HCT116 (cell line): ENCODE results near the gene BCAP31. TPM values are rescaled to one million over a fixed set of nuclear protein-coding genes. Genes with fewer than 3 reads are reported as not detected.

ENCODE experiments used
- ATAC-seq: fragments of 200-7000 bp; cut with Tn5 transposase; 2 replicates; pipeline ENCODE4 v1.9.1; 2020; ENCODE audit warnings: mild to moderate bottlenecking, moderate library complexity
- BruUV-seq: library from RNA; stranded (reverse); fragments of 400-500 nt; replicated peaks from 2 replicates; lab custom pipeline; 2021; lab: Mats Ljungman, UMichigan
- CTCF ChIA-PET: fragments of 300-600 bp; sonication (Branson Sonifier 250); formaldehyde crosslinking; loops from one replicate; lab custom pipeline; 2021; ENCODE audit warnings: antibody characterized with exemption; lab: Charles Lee
- POLR2A ChIA-PET: fragments of 300-600, 350-600 bp; sonication (Branson Sonifier 250); formaldehyde crosslinking; loops from one replicate; lab custom pipeline; 2021; ENCODE audit warnings: antibody characterized with exemption; lab: Charles Lee
- RAD21 ChIA-PET, 2 experiments: fragments of 300-600 bp; sonication (Branson Sonifier 250); formaldehyde crosslinking; loops; one replicate each; lab custom pipeline; 2023; ENCODE audit warnings: low total read pairs in 2 of 2; ENCODE audit not compliant: uncharacterized antibody in 2 of 2, unreplicated experiment in 2 of 2, low non-redundant PET in 1 of 2; lab: Charles Lee
- DNase-seq: peaks from one replicate; pipeline ENCODE4 v3.0.0-alpha.2; 2010; ENCODE audit warnings: low read depth, low spot score
- H2AFZ ChIP-seq: fragments of 200-600 bp; shearing (Covaris generic), sonication (generic); 2 replicates; pipeline ENCODE4 v1.6.1; 2017; ENCODE audit warnings: low read depth, mixed run types, mixed read lengths, antibody characterized with exemption, low read length; ENCODE audit not compliant: poor library complexity, severe bottlenecking
- H3K27ac ChIP-seq: 2 replicates; pipeline ENCODE4 v1.5.1; 2012; ENCODE audit warnings: low read depth, low read length
- H3K27me3 ChIP-seq: fragments of 200-600 bp; sonication (generic); 2 replicates; pipeline ENCODE4 v1.6.1; 2016; ENCODE audit warnings: mixed run types, low read length, mixed read lengths; ENCODE audit not compliant: insufficient read depth
- H3K36me3 ChIP-seq, 2 experiments: fragments of 200-500 bp in 1 of 2; fragments of 200-600 bp in 1 of 2; sonication (Bioruptor generic) in 1 of 2; sonication (generic) in 1 of 2; 2 replicates each; pipeline versions ENCODE4 v1.5.1 to v1.6.1; 2014 to 2016; ENCODE audit warnings: low read length in 2 of 2, inconsistent platforms in 1 of 2, mixed read lengths in 1 of 2, mixed run types in 1 of 2; ENCODE audit not compliant: insufficient read depth in 2 of 2, control insufficient read depth in 1 of 2
- H3K4me1 ChIP-seq, 2 experiments: fragments of 200-600 bp in 1 of 2; sonication (generic) in 1 of 2; 2 replicates each; pipeline versions ENCODE4 v1.5.1 to v1.6.1; 2012 to 2017; ENCODE audit warnings: low read length in 2 of 2, inconsistent platforms in 1 of 2, mild to moderate bottlenecking in 1 of 2, mixed read lengths in 1 of 2, mixed run types in 1 of 2, moderate library complexity in 1 of 2; ENCODE audit not compliant: insufficient read depth in 2 of 2, control insufficient read depth in 1 of 2
- H3K4me2 ChIP-seq: fragments of 200-600 bp; sonication (generic); 2 replicates; pipeline ENCODE4 v1.6.1; 2017; ENCODE audit warnings: mixed run types, low read length, mixed read lengths
- H3K4me3 ChIP-seq, 2 experiments: fragments of 200-600 bp in 1 of 2; sonication (generic) in 1 of 2; replicated peaks in 1 of 2; 2 replicates each; pipeline ENCODE4 v1.5.1; 2011 to 2016; ENCODE audit warnings: low read length in 2 of 2, control low read depth in 1 of 2, low read depth in 1 of 2, mild to moderate bottlenecking in 1 of 2, mixed read lengths in 1 of 2, mixed run types in 1 of 2
- H3K79me2 ChIP-seq: fragments of 200-600 bp; sonication (generic); 2 replicates; pipeline ENCODE4 v1.6.1; 2017; ENCODE audit warnings: mild to moderate bottlenecking, mixed run types, low read length, moderate library complexity, mixed read lengths; ENCODE audit not compliant: insufficient read depth
- H3K9ac ChIP-seq: fragments of 200-600 bp; sonication (generic); 2 replicates; pipeline ENCODE4 v1.6.1; 2016; ENCODE audit warnings: low read length, mixed read lengths
- H3K9me2 ChIP-seq: fragments of 200-600 bp; sonication (generic), shearing (Covaris generic); 2 replicates; pipeline ENCODE4 v1.6.1; 2017; ENCODE audit warnings: mixed run types, mild to moderate bottlenecking, moderate library complexity; ENCODE audit not compliant: insufficient read depth
- H3K9me3 ChIP-seq, 2 experiments: fragments of 200-500 bp in 1 of 2; fragments of 200-600 bp in 1 of 2; sonication (Bioruptor generic) in 1 of 2; sonication (generic) in 1 of 2; 2 replicates each; pipeline ENCODE4 v1.6.1; 2014 to 2017; ENCODE audit warnings: low read length in 2 of 2, mixed read lengths in 2 of 2, inconsistent platforms in 1 of 2, low read depth in 1 of 2, mild to moderate bottlenecking in 1 of 2, mixed run types in 1 of 2, moderate library complexity in 1 of 2; ENCODE audit not compliant: control insufficient read depth in 1 of 2, insufficient read depth in 1 of 2
- H4K20me1 ChIP-seq: fragments of 200-600 bp; sonication (generic), shearing (Covaris generic); 2 replicates; pipeline ENCODE4 v1.6.1; 2017; ENCODE audit warnings: mixed run types, mild to moderate bottlenecking, moderate library complexity; ENCODE audit not compliant: insufficient read depth
- ATF3 ChIP-seq: IDR thresholded peaks from 2 replicates; pipeline ENCODE4 v1.6.1; 2012
- CTCF ChIP-seq, 3 experiments: fragments of 200-600 bp in 1 of 3; sonication (generic) in 1 of 3; IDR thresholded peaks in 2 of 3; conservative IDR thresholded peaks in 1 of 3; 2 replicates each; pipeline ENCODE4 v1.5.1; 2012 to 2017; ENCODE audit warnings: low read depth in 2 of 3, low read length in 2 of 3, antibody characterized with exemption in 1 of 3, borderline replicate concordance in 1 of 3, control low read depth in 1 of 3, mild to moderate bottlenecking in 1 of 3, mixed read lengths in 1 of 3, mixed run types in 1 of 3, moderate library complexity in 1 of 3; ENCODE audit not compliant: insufficient read depth in 1 of 3
- EGR1 ChIP-seq: IDR thresholded peaks from 2 replicates; pipeline ENCODE4 v1.6.1; 2012; ENCODE audit warnings: low read depth
- ELF1 ChIP-seq: IDR thresholded peaks from 2 replicates; pipeline ENCODE4 v1.6.1; 2012; ENCODE audit warnings: low read depth, borderline replicate concordance
- EZH2 ChIP-seq: fragments of 200-600 bp; sonication (generic); IDR thresholded peaks from 2 replicates; pipeline ENCODE4 v1.6.1; 2017; ENCODE audit warnings: antibody characterized with exemption, mixed run types
- EZH2phosphoT487 ChIP-seq: fragments of 200-600 bp; IDR thresholded peaks from 2 replicates; pipeline ENCODE4 v1.6.1; 2018; ENCODE audit warnings: antibody characterized with exemption, borderline replicate concordance
- FOSL1 ChIP-seq: IDR thresholded peaks from 2 replicates; pipeline ENCODE4 v1.6.1; 2012; ENCODE audit warnings: low read depth
- JUND ChIP-seq: IDR thresholded peaks from 2 replicates; pipeline ENCODE4 v1.6.1; 2012
- MAX ChIP-seq: IDR thresholded peaks from 2 replicates; pipeline ENCODE4 v1.6.1; 2012
- POLR2A ChIP-seq: IDR thresholded peaks from 2 replicates; pipeline ENCODE4 v1.7.0; 2011; ENCODE audit warnings: borderline replicate concordance; ENCODE audit not compliant: insufficient read depth, insufficient read length; ENCODE audit errors: extremely low read depth
- POLR2AphosphoS5 ChIP-seq: IDR thresholded peaks from 2 replicates; pipeline ENCODE4 v1.6.1; 2011; ENCODE audit warnings: mild to moderate bottlenecking, low read depth, low read length, moderate library complexity
- REST ChIP-seq: IDR thresholded peaks from 2 replicates; pipeline ENCODE4 v1.6.1; 2012; ENCODE audit warnings: low read depth
- SIN3A ChIP-seq: IDR thresholded peaks from 2 replicates; pipeline ENCODE4 v1.6.1; 2012; ENCODE audit warnings: low read depth
- SP1 ChIP-seq: IDR thresholded peaks from 2 replicates; pipeline ENCODE4 v1.6.1; 2012; ENCODE audit warnings: low read depth
- SRF ChIP-seq: IDR thresholded peaks from 2 replicates; pipeline ENCODE4 v1.6.1; 2012; ENCODE audit warnings: low read depth
- YY1 ChIP-seq: IDR thresholded peaks from 2 replicates; pipeline ENCODE4 v1.6.1; 2011; ENCODE audit warnings: low read length, low read depth, moderate library complexity, mild to moderate bottlenecking; ENCODE audit not compliant: insufficient replicate concordance; ENCODE audit errors: extremely low read depth
- ZBTB33 ChIP-seq: IDR thresholded peaks from 2 replicates; pipeline ENCODE4 v1.6.1; 2011; ENCODE audit warnings: mild to moderate bottlenecking, low read length, moderate library complexity; ENCODE audit not compliant: insufficient replicate concordance; ENCODE audit errors: extremely low read depth
- ZNF274 ChIP-seq: fragments of 200-500 bp; sonication (Bioruptor generic); IDR thresholded peaks from 2 replicates; pipeline ENCODE4 v1.6.1; 2014; ENCODE audit warnings: mild to moderate bottlenecking, low read depth, low read length, inconsistent platforms
- intact Hi-C: fragments of 100-400 bp; cut with micrococcal nuclease; formaldehyde crosslinking; loops from 2 replicates; pipeline ENCODE4 v1.10.0; 2022
- total RNA-seq: library from RNA; stranded (reverse); gene quantifications from one replicate; pipeline ENCODE4 v1.2.1, GENCODE V29; 2021; ENCODE audit not compliant: unreplicated experiment

Gene BCAP31
- total RNA-seq, 1 experiment from 2014 or later = 185 TPM

GRCh38 chrX:153704021-153704526, 20.1 kb downstream of the BCAP31 start:
- TF ChIP-seq JUND = no peak
- no peak for TF ChIP-seq POLR2A
- no peak for TF ChIP-seq MAX
- no peak for TF ChIP-seq SIN3A
- no peak for TF ChIP-seq EZH2phosphoT487
- TF ChIP-seq CTCF (IDR thresholded peaks at IDR 0.05 in 2 of 3, conservative IDR thresholded peaks at IDR 0.05 in 1 of 3; ENCODE audit: borderline replicate concordance in 1 of 3, insufficient read depth in 1 of 3, low read depth in 2 of 3, low read length in 2 of 3) = no peak
- no peak for TF ChIP-seq SRF
- TF ChIP-seq EZH2 = no peak
- TF ChIP-seq POLR2AphosphoS5 = no peak
- TF ChIP-seq REST = no peak
- no peak for TF ChIP-seq ELF1
- no peak for TF ChIP-seq ZBTB33
- TF ChIP-seq FOSL1 = no peak
- TF ChIP-seq ATF3 = no peak
- no peak for TF ChIP-seq ZNF274
- no peak for TF ChIP-seq SP1
- no peak for TF ChIP-seq EGR1
- TF ChIP-seq YY1 = no peak
- H3K4me1 ChIP-seq = peaks cover 0 to 6% of the 10 kb centered on the region in 2 experiments; a peak in 1 of 4 replicates
- H3K27me3 ChIP-seq = no peaks in the 10 kb centered on the region
- no peak overlapping the region for H3K9ac ChIP-seq
- no peaks in the 10 kb centered on the region for H4K20me1 ChIP-seq
- intact Hi-C loops = no loop called here
- no peak for ATAC-seq
- H2AFZ ChIP-seq = no peak overlapping the region
- POLR2A ChIA-PET = no interaction called here
- H3K79me2 ChIP-seq = peaks cover 13% of the 10 kb centered on the region; the same call in 1 of the 2 replicates
- H3K9me3 ChIP-seq = no peaks in the 10 kb centered on the region
- H3K27ac ChIP-seq = no peak overlapping the region
- CTCF ChIA-PET = no interaction called here
- RAD21 ChIA-PET = no interaction called here
- DNase-seq = no peak
- no peak overlapping the region for H3K4me2 ChIP-seq
- no peaks in the 10 kb centered on the region; a peak in 1 of 4 replicates for H3K36me3 ChIP-seq
- no peaks in the 10 kb centered on the region for H3K9me2 ChIP-seq
- BruUV-seq = no TSS peak
- H3K4me3 ChIP-seq = no peak overlapping the region
